Liver (tissue), 9 donors: ENCODE measurements around the gene LRRC10. TPM values are rescaled to one million over a fixed set of nuclear protein-coding genes. Genes with fewer than 3 reads are reported as not detected.
"Not testable (repeated sequence)": the region's sequence is repeated elsewhere in the genome, so short reads cannot be mapped to it uniquely, and the experiment has no call there.

Experiments used
- DNase-seq: peaks from one replicate; pipeline ENCODE4 v3.0.0-alpha.2; 2017; ENCODE audit warnings: low spot score
- H3K27ac ChIP-seq, 2 donors: one replicate each; pipeline ENCODE4 v1.7.0; 2013; ENCODE audit warnings: inconsistent platforms in 2 of 2, low read length in 2 of 2, control low read depth in 1 of 2, low read depth in 1 of 2, mild to moderate bottlenecking in 1 of 2
- H3K27me3 ChIP-seq, 4 donors: one replicate each; pipeline versions ENCODE4 v1.6.1 to v1.7.0; 2013; ENCODE audit warnings: low read length in 3 of 4, inconsistent platforms in 1 of 4, mild to moderate bottlenecking in 1 of 4, moderate library complexity in 1 of 4; ENCODE audit not compliant: control insufficient read depth in 4 of 4, insufficient read depth in 4 of 4
- H3K36me3 ChIP-seq, 4 donors: one replicate each; pipeline versions ENCODE4 v1.6.1 to v1.7.0; 2013; ENCODE audit warnings: low read length in 3 of 4, mild to moderate bottlenecking in 3 of 4, low read depth in 1 of 4, moderate library complexity in 1 of 4; ENCODE audit not compliant: control insufficient read depth in 4 of 4, insufficient read depth in 3 of 4
- H3K4me1 ChIP-seq, 4 donors: one replicate each; pipeline versions ENCODE4 v1.6.1 to v1.7.0; 2013; ENCODE audit warnings: low read length in 3 of 4, mild to moderate bottlenecking in 3 of 4, moderate library complexity in 1 of 4; ENCODE audit not compliant: control insufficient read depth in 4 of 4, insufficient read depth in 4 of 4
- H3K4me3 ChIP-seq, 3 donors: one replicate each; pipeline versions ENCODE4 v1.6.1 to v1.7.0; 2013; ENCODE audit warnings: low read length in 3 of 3, control low read depth in 1 of 3, low read depth in 1 of 3, mild to moderate bottlenecking in 1 of 3
- H3K9ac ChIP-seq, 2 donors: one replicate each; pipeline ENCODE4 v1.7.0; 2013; ENCODE audit warnings: low read length in 2 of 2, mild to moderate bottlenecking in 2 of 2, moderate library complexity in 2 of 2, control low read depth in 1 of 2, low read depth in 1 of 2
- H3K9me3 ChIP-seq, 4 donors: one replicate each; pipeline versions ENCODE4 v1.6.1 to v1.7.0; 2013; ENCODE audit warnings: low read length in 3 of 4; ENCODE audit not compliant: control insufficient read depth in 4 of 4
- ATF3 ChIP-seq: IDR thresholded peaks from 2 replicates; pipeline ENCODE4 v1.6.1; 2016; ENCODE audit warnings: antibody characterized with exemption
- CTCF ChIP-seq: fragments of 150-350 bp; IDR thresholded peaks from 2 replicates; pipeline ENCODE4 v1.5.1; 2017; ENCODE audit warnings: improper control_type of control experiment, low read depth, low read length; ENCODE audit not compliant: missing input control
- EGR1 ChIP-seq, 2 donors: IDR thresholded peaks; 2 replicates each; pipeline ENCODE4 v1.6.1; 2016 to 2018; ENCODE audit warnings: antibody characterized with exemption in 2 of 2, low read depth in 2 of 2
- FOXA2 ChIP-seq: IDR thresholded peaks from 2 replicates; pipeline ENCODE4 v1.6.1; 2016; ENCODE audit warnings: antibody characterized with exemption
- GABPA ChIP-seq, 2 donors: IDR thresholded peaks in 1 of 2; conservative IDR thresholded peaks in 1 of 2; 2 replicates each; pipeline ENCODE4 v1.6.1; 2016; ENCODE audit warnings: antibody characterized with exemption in 2 of 2, mild to moderate bottlenecking in 1 of 2, moderate library complexity in 1 of 2
- HNF4A ChIP-seq, 2 donors: conservative IDR thresholded peaks; 2 replicates each; pipeline ENCODE4 v1.6.1; 2016; ENCODE audit warnings: antibody characterized with exemption in 2 of 2, mild to moderate bottlenecking in 2 of 2
- HNF4G ChIP-seq: IDR thresholded peaks from 2 replicates; pipeline ENCODE4 v1.6.1; 2016; ENCODE audit warnings: antibody characterized with exemption
- REST ChIP-seq: IDR thresholded peaks from 2 replicates; pipeline ENCODE4 v1.6.1; 2016; ENCODE audit warnings: antibody characterized with exemption, mild to moderate bottlenecking
- RXRA ChIP-seq, 2 donors: IDR thresholded peaks; 2 replicates each; pipeline ENCODE4 v1.6.1; 2017 to 2018; ENCODE audit warnings: antibody characterized with exemption in 2 of 2, mild to moderate bottlenecking in 1 of 2
- SP1 ChIP-seq: IDR thresholded peaks from 2 replicates; pipeline ENCODE4 v1.6.1; 2018; ENCODE audit warnings: antibody characterized with exemption, mild to moderate bottlenecking
- YY1 ChIP-seq: IDR thresholded peaks from 2 replicates; pipeline ENCODE4 v1.6.1; 2016; ENCODE audit warnings: antibody characterized with exemption, mild to moderate bottlenecking
- WGBS: extraction: QIAGEN DNeasy Blood & Tissue Kit; methylation state at CpG from one replicate; pipeline ENCODE4 v1.1.7; 2013; 5-methylcytosine and 5-hydroxymethylcytosine counted together
- polyA plus RNA-seq, 2 donors: library from polyadenylated mRNA; stranded (reverse) in 1 of 2; unstranded in 1 of 2; fragments of 200-250 nt in 1 of 2; fragments of >200 nt in 1 of 2; fragmentation: Nextera tagmentation in 1 of 2; extraction: Ambion mirVana in 1 of 2; gene quantifications; one replicate each; pipeline versions ENCODE4 v1.2.1 to v1.2.3, GENCODE V29; 2013 to 2015
- total RNA-seq, 2 donors: library from RNA; depleted of rRNA; stranded (reverse); fragments of >200 nt; gene quantifications; one replicate each; pipeline ENCODE4 v1.2.3, GENCODE V29; 2014
- donor health status: healthy.
- donor health status: healthy.
- donor health status: healthy.
- donor health status: healthy.
- donor health status: healthy.

LRRC10 gene
- total and polyA plus RNA-seq, 4 donors: not detected

GRCh38 chr12:69608114-69608513 is 2.6 kb downstream of the LRRC10 start:
- no peak for TF ChIP-seq SP1
- no peak for TF ChIP-seq REST
- TF ChIP-seq HNF4G: no peak
- TF ChIP-seq RXRA (IDR thresholded peaks at IDR 0.05): no peak
- TF ChIP-seq EGR1 (IDR thresholded peaks at IDR 0.05; ENCODE audit: low read depth in 2 of 2): no peak
- TF ChIP-seq FOXA2: no peak
- TF ChIP-seq ATF3: no peak
- no peak for TF ChIP-seq YY1
- no peak for TF ChIP-seq GABPA (IDR thresholded peaks at IDR 0.05 in 1 of 2, conservative IDR thresholded peaks at IDR 0.05 in 1 of 2)
- TF ChIP-seq CTCF: no peak
- no peak for TF ChIP-seq HNF4A (conservative IDR thresholded peaks at IDR 0.05)
- Histone ChIP-seq H3K9me3 (no peaks in the 10 kb centered on the region), H3K4me1 (no peaks in the 10 kb centered on the region), H3K27me3 (no peaks in the 10 kb centered on the region), H3K36me3 (peaks cover 0 to 4% (median under 1%) of the 10 kb centered on the region in 4 donors), H3K27ac (no peak overlapping the region), H3K9ac (no peak overlapping the region), H3K4me3 (no peak overlapping the region)
- DNase-seq: no peak
- WGBS: 63% methylated on average over 2 of the region's 2 CpGs

- WGBS: 87% methylated on average over 2 of the region's 3 CpGs
- not testable (repeated sequence) for H3K27me3 ChIP-seq, H3K9me3 ChIP-seq, H3K4me3 ChIP-seq, H3K4me1 ChIP-seq, H3K9ac ChIP-seq, DNase-seq, H3K27ac ChIP-seq
- peaks cover 8 to 38% (median 29%) of the 10 kb centered on the region in 4 donors for H3K36me3 ChIP-seq
Observed at GRCh38 chr12:69604275-69604674, 6.4 kb downstream of the LRRC10 start.

GRCh38 chr12:69603556-69603955 is 7.2 kb downstream of the LRRC10 start:
- not testable (repeated sequence) for H3K9ac ChIP-seq, H3K27ac ChIP-seq, H3K4me3 ChIP-seq, H3K9me3 ChIP-seq, H3K4me1 ChIP-seq, DNase-seq, H3K27me3 ChIP-seq
- peaks cover 8 to 44% (median 36%) of the 10 kb centered on the region in 4 donors for H3K36me3 ChIP-seq
- WGBS: 97% methylated on average over 5 of the region's 6 CpGs
